Neural progenitor cell (in vitro differentiated cells): ENCODE results near the gene ANKRD13D.

Experiments used
- EZH2 ChIP-seq: fragments of 200-600 bp; sonication (generic); IDR thresholded peaks from 2 replicates; pipeline ENCODE4 v1.6.1; 2017; ENCODE audit warnings: antibody characterized with exemption, mild to moderate bottlenecking, moderate library complexity
- EZH2phosphoT487 ChIP-seq: fragments of 200-600 bp; sonication (generic); IDR thresholded peaks from 2 replicates; pipeline ENCODE4 v1.6.1; 2017; ENCODE audit warnings: antibody characterized with exemption
- TF ChIP-seq, protein P1 (sequence below): fragments of 200-600 bp; sonication (generic); IDR thresholded peaks from 2 replicates; pipeline ENCODE4 v1.5.1; 2017; ENCODE audit warnings: antibody characterized with exemption, mild to moderate bottlenecking

- TF ChIP-seq, protein P1, sequence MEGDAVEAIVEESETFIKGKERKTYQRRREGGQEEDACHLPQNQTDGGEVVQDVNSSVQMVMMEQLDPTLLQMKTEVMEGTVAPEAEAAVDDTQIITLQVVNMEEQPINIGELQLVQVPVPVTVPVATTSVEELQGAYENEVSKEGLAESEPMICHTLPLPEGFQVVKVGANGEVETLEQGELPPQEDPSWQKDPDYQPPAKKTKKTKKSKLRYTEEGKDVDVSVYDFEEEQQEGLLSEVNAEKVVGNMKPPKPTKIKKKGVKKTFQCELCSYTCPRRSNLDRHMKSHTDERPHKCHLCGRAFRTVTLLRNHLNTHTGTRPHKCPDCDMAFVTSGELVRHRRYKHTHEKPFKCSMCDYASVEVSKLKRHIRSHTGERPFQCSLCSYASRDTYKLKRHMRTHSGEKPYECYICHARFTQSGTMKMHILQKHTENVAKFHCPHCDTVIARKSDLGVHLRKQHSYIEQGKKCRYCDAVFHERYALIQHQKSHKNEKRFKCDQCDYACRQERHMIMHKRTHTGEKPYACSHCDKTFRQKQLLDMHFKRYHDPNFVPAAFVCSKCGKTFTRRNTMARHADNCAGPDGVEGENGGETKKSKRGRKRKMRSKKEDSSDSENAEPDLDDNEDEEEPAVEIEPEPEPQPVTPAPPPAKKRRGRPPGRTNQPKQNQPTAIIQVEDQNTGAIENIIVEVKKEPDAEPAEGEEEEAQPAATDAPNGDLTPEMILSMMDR: no peak
- TF ChIP-seq EZH2 (no peak), EZH2phosphoT487 (no peak)
Measured at GRCh38 chr11:67312187-67313021, 23.3 kb downstream of the ANKRD13D start.
